GM20000 (cell line): ENCODE measurements around the gene CLTC.
A peak's percentile ranks its signal among the peaks of the same experiment; 100 is the strongest.

Source experiments
- DNase-seq: peaks from one replicate; pipeline ENCODE4 v3.0.0; 2012; ENCODE audit warnings: low spot score
- CTCF ChIP-seq: IDR thresholded peaks from 2 replicates; pipeline ENCODE4 v1.5.1; 2012; ENCODE audit warnings: mild to moderate bottlenecking, control low read depth; ENCODE audit errors: extremely low read depth, missing control alignments

The CLTC gene

GRCh38 chr17:59611503-59611902, 8.2 kb upstream of the CLTC start:
- DNase-seq = no peak
- no peak for TF ChIP-seq CTCF

- no peak for DNase-seq
- TF ChIP-seq CTCF = no peak
Measured at GRCh38 chr17:59616253-59616920, 3.3 kb upstream of the CLTC start.

- no peak for DNase-seq
- no peak for TF ChIP-seq CTCF
Measured at GRCh38 chr17:59617156-59617732, 2.5 kb upstream of the CLTC start.

- no peak for DNase-seq
- TF ChIP-seq CTCF = no peak
Measured at GRCh38 chr17:59619035-59619297, 729 bp upstream of the CLTC start.

GRCh38 chr17:59620064-59620359, 317 bp downstream of the CLTC start:
- no peak for DNase-seq
- TF ChIP-seq CTCF = no peak

GRCh38 chr17:59620518-59621259, 994 bp downstream of the CLTC start:
- peak; percentile 60 for DNase-seq

More at GRCh38 chr17:59620518-59621259, 994 bp downstream of the CLTC start:
- no peak for TF ChIP-seq CTCF
